Endodermal cell (in vitro differentiated cells): ENCODE data around the gene LMO7. TPM values are rescaled to one million over a fixed set of nuclear protein-coding genes. Genes with fewer than 3 reads are reported as not detected.
"Not testable (repeated sequence)": the region's sequence is repeated elsewhere in the genome, so short reads cannot be mapped to it uniquely, and the experiment has no call there.

Experiments used
- DNase-seq: peaks from one replicate; pipeline ENCODE4 v3.0.0-alpha.2; 2017
- H3K27ac ChIP-seq: 2 replicates; pipeline ENCODE4 v1.5.1; 2013; ENCODE audit warnings: mild to moderate bottlenecking, low read depth, low read length, moderate library complexity
- H3K27me3 ChIP-seq: 2 replicates; pipeline ENCODE4 v1.6.1; 2013; ENCODE audit warnings: mild to moderate bottlenecking, low read length, moderate library complexity; ENCODE audit not compliant: insufficient read depth, control insufficient read depth, poor library complexity, severe bottlenecking
- H3K36me3 ChIP-seq: 2 replicates; pipeline ENCODE4 v1.7.0; 2013; ENCODE audit warnings: mild to moderate bottlenecking, low read length, moderate library complexity; ENCODE audit not compliant: control insufficient read depth, insufficient read depth
- H3K4me1 ChIP-seq: one replicate; pipeline ENCODE4 v1.7.0; 2013; ENCODE audit warnings: low read length; ENCODE audit not compliant: control insufficient read depth, insufficient read depth
- H3K4me3 ChIP-seq: 2 replicates; pipeline ENCODE4 v1.5.1; 2013; ENCODE audit warnings: mild to moderate bottlenecking, low read length, moderate library complexity
- H3K9ac ChIP-seq: 2 replicates; pipeline ENCODE4 v1.6.1; 2013; ENCODE audit warnings: mild to moderate bottlenecking, low read length, moderate library complexity; ENCODE audit not compliant: poor library complexity, severe bottlenecking; ENCODE audit errors: extremely low read depth
- H3K9me3 ChIP-seq: 2 replicates; pipeline ENCODE4 v1.6.1; 2013; ENCODE audit warnings: mild to moderate bottlenecking, low read length, moderate library complexity; ENCODE audit not compliant: control insufficient read depth
- H3K27ac Mint-ChIP-seq: 2 replicates; pipeline ENCODE4 v1.8.0; 2020; ENCODE audit warnings: mixed read lengths
- H3K27me3 Mint-ChIP-seq: 2 replicates; pipeline ENCODE4 v1.8.0; 2021; ENCODE audit warnings: mild to moderate bottlenecking, mixed read lengths; ENCODE audit not compliant: insufficient read depth
- H3K36me3 Mint-ChIP-seq: 2 replicates; pipeline ENCODE4 v1.8.0; 2020; ENCODE audit warnings: low read depth, mixed read lengths
- H3K4me1 Mint-ChIP-seq: 2 replicates; pipeline ENCODE4 v1.8.0; 2020; ENCODE audit warnings: mixed read lengths
- H3K4me3 Mint-ChIP-seq: 2 replicates; pipeline ENCODE4 v1.8.0; 2020; ENCODE audit warnings: mild to moderate bottlenecking, moderate library complexity, mixed read lengths
- H3K9me3 Mint-ChIP-seq: 2 replicates; pipeline ENCODE4 v1.8.0; 2020; ENCODE audit warnings: mild to moderate bottlenecking, mixed read lengths
- WGBS, 2 experiments: methylation state at CpG; one replicate each; pipeline versions ENCODE4 v1.1.5 to v1.1.7; 2013; ENCODE audit warnings: missing lambda C conversion rate in 2 of 2, mixed read lengths in 1 of 2; ENCODE audit not compliant: insufficient coverage in 1 of 2, insufficient read length in 1 of 2; 5-methylcytosine and 5-hydroxymethylcytosine counted together
- total RNA-seq, 2 donors: library from RNA; stranded (reverse); fragmentation: NEBNext Ultra II Directional in 1 of 2; extraction: Animal tissue kit (Norgen Biotek cat#: 25700) in 1 of 2; gene quantifications; 2 replicates in 1 of 2; 3 replicates in 1 of 2; pipeline ENCODE4 v1.2.1, GENCODE V29; 2021
- TF ChIP-seq, protein P1 (sequence below): fragments of 200-600 bp; sonication (generic); conservative IDR thresholded peaks from 2 replicates; pipeline ENCODE4 v1.5.0; 2021; ENCODE audit warnings: antibody characterized with exemption, mild to moderate bottlenecking

LMO7 gene
- total RNA-seq, 2 donors from 2014 or later = 9.9 to 14.1 TPM

DNA sequence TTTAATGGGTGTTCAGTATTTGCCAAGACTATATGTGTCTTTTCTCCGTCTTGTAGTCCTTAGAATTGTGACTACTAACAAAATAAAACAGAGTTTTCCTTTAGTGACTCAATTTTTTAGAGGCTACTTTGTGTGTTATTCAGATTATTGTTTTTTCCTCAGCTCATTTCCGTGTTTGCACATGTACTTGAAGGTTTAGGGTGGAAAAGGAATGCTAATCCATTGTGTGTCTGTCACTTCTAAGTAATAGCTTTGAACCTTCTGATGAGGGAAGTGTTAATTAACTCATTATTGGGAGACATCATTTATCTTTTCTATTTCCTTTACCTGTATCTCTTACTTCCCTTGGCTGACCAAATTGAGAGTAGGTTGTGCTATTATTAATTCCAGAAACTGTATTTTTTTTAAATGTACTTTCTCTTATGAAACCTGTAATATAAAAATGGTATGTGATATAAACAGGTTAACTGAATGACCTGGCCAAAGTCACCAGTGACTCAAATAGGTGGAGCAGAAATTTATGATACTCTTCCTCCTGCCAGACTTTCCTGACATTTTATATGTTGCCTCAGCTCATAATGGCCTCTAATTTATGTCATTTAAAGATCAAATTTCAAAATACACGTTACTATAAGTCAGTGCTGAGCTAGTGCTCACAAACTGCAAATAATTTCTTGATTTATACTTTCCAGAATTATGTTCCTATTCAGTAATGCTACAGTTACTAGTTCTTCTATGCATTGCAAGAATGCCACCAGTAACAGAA is 88.8 kb downstream of the LMO7 start:
- WGBS, 2 experiments = 77 to 79% methylated on average over 2 to 3 of the region's 3 CpGs
- Mint-ChIP-seq H3K36me3 (peaks cover 19% of the 10 kb centered on the region), H3K27me3 (no peaks in the 10 kb centered on the region), H3K27ac (peak overlapping the region; percentile 81), H3K4me3 (no peak overlapping the region), H3K9me3 (peaks cover 22% of the 10 kb centered on the region), H3K4me1 (peaks cover 40% of the 10 kb centered on the region)
- Histone ChIP-seq H3K9me3 (peaks cover 6% of the 10 kb centered on the region), H3K9ac (peak overlapping the region; percentile 2), H3K27ac (no peak overlapping the region), H3K27me3 (no peaks in the 10 kb centered on the region), H3K4me3 (peak overlapping the region; percentile 54), H3K36me3 (no peaks in the 10 kb centered on the region), H3K4me1 (peaks cover 21% of the 10 kb centered on the region)
- TF ChIP-seq, protein P1, sequence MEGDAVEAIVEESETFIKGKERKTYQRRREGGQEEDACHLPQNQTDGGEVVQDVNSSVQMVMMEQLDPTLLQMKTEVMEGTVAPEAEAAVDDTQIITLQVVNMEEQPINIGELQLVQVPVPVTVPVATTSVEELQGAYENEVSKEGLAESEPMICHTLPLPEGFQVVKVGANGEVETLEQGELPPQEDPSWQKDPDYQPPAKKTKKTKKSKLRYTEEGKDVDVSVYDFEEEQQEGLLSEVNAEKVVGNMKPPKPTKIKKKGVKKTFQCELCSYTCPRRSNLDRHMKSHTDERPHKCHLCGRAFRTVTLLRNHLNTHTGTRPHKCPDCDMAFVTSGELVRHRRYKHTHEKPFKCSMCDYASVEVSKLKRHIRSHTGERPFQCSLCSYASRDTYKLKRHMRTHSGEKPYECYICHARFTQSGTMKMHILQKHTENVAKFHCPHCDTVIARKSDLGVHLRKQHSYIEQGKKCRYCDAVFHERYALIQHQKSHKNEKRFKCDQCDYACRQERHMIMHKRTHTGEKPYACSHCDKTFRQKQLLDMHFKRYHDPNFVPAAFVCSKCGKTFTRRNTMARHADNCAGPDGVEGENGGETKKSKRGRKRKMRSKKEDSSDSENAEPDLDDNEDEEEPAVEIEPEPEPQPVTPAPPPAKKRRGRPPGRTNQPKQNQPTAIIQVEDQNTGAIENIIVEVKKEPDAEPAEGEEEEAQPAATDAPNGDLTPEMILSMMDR = no peak
- DNase-seq = no peak

DNA sequence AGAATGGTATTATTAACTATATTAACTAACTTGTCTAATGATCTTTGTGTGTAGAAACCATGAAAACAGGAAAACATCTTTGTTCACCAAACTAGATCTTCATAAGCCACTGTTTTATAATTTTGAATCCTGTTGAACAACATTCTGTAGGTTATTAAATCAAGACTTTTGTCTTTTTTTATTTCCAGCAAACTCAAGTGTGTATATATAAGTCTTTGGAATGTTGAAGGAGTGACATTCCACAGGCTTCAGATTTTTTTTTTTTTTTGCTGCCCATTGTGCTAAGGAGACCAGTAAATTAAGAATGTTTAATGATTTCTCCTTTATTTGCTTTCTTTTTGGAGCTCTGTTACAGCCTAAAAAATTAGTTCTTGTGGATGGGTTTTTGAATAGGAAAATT is 89.6 kb downstream of the LMO7 start:
- Mint-ChIP-seq H3K9me3 (peaks cover 26% of the 10 kb centered on the region), H3K27ac (peak overlapping the region; percentile 80), H3K4me3 (no peak overlapping the region)

DNA sequence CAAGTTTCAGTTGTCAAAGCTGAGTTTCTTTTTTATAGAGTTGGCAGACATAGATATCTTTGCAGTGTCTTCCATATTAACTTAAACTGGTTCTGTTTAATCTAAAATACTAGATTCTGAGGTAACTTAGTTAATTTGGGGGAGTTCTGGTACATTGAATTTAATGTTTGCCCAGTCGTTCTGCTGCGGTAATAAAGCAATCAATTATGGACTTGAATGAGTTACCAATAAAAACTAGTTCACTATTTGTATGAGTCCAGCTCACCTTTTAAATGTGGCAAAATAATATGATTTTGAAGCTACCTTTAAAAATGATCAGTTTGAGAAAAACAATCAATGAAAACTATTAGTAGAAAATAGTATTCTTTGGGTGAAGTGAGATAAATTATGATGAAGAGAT is 90.2 kb downstream of the LMO7 start:
- peaks cover 6% of the 10 kb centered on the region for H3K9me3 ChIP-seq
- WGBS, 2 experiments = 85% methylated on average over 2 of the region's 2 CpGs; no CpG with 5 or more reads in 1 of the 2 experiments
- Mint-ChIP-seq H3K36me3 (peaks cover 24% of the 10 kb centered on the region), H3K27me3 (no peaks in the 10 kb centered on the region), H3K9me3 (peaks cover 30% of the 10 kb centered on the region), H3K27ac (peak overlapping the region; percentile 1), H3K4me3 (no peak overlapping the region), H3K4me1 (peaks cover 35% of the 10 kb centered on the region)
- TF ChIP-seq, protein P1 = no peak
- H3K36me3 ChIP-seq = no peaks in the 10 kb centered on the region
- H3K4me1 ChIP-seq = peaks cover 21% of the 10 kb centered on the region
- no peak overlapping the region for H3K27ac ChIP-seq
- no peak overlapping the region for H3K9ac ChIP-seq
- no peaks in the 10 kb centered on the region for H3K27me3 ChIP-seq
- no peak overlapping the region for H3K4me3 ChIP-seq
- DNase-seq = no peak

More for the DNA sequence above, 89.6 kb downstream of the LMO7 start:
- H3K4me1 ChIP-seq = peaks cover 21% of the 10 kb centered on the region
- no peak overlapping the region for H3K9ac ChIP-seq
- TF ChIP-seq, protein P1 = no peak
- no peaks in the 10 kb centered on the region for H3K27me3 ChIP-seq
- Mint-ChIP-seq H3K27me3 (no peaks in the 10 kb centered on the region), H3K36me3 (peaks cover 21% of the 10 kb centered on the region), H3K4me1 (peaks cover 35% of the 10 kb centered on the region)
- no peak for DNase-seq
- H3K9me3 ChIP-seq = peaks cover 6% of the 10 kb centered on the region
- H3K27ac ChIP-seq = no peak overlapping the region
- H3K36me3 ChIP-seq = no peaks in the 10 kb centered on the region
- no peak overlapping the region for H3K4me3 ChIP-seq

DNA sequence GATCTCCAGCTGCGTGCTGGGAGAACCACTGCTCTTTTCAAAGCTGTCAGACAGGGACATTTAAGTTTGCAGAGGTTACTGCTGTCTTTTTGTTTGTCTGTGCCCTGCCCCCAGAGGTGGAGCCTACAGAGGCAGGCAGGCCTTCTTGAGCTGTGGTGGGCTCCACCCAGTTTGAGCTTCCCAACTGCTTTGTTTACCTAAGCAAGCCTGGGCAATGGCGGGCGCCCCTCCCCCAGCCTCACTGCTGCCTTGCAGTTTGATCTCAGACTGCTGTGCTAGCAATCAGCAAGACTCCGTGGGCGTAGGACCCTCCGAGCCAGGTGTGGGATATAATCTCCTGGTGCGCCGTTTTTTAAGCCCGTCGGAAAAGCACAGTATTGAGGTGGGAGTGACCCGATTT is 97.0 kb downstream of the LMO7 start:
- H3K4me3 ChIP-seq, H3K27me3 Mint-ChIP-seq, H3K9ac ChIP-seq, H3K27ac Mint-ChIP-seq, H3K4me1 Mint-ChIP-seq, H3K36me3 ChIP-seq, H3K4me3 Mint-ChIP-seq, H3K4me1 ChIP-seq, H3K9me3 ChIP-seq, H3K27me3 ChIP-seq, DNase-seq, H3K27ac ChIP-seq: not testable (repeated sequence)
- peaks cover 42% of the 10 kb centered on the region for H3K36me3 Mint-ChIP-seq
- WGBS, 2 experiments = 94 to 100% methylated on average over 1 to 9 of the region's 11 CpGs
- H3K9me3 Mint-ChIP-seq = peaks cover 49% of the 10 kb centered on the region
